HPDE6-E6E7 (cell line): ENCODE data around the gene SLC6A9.

Experiments
- DNase-seq: peaks from one replicate; pipeline ENCODE4 v3.0.0; 2011; ENCODE audit warnings: missing footprints; ENCODE audit errors: extremely low spot score

The SLC6A9 gene

DNA sequence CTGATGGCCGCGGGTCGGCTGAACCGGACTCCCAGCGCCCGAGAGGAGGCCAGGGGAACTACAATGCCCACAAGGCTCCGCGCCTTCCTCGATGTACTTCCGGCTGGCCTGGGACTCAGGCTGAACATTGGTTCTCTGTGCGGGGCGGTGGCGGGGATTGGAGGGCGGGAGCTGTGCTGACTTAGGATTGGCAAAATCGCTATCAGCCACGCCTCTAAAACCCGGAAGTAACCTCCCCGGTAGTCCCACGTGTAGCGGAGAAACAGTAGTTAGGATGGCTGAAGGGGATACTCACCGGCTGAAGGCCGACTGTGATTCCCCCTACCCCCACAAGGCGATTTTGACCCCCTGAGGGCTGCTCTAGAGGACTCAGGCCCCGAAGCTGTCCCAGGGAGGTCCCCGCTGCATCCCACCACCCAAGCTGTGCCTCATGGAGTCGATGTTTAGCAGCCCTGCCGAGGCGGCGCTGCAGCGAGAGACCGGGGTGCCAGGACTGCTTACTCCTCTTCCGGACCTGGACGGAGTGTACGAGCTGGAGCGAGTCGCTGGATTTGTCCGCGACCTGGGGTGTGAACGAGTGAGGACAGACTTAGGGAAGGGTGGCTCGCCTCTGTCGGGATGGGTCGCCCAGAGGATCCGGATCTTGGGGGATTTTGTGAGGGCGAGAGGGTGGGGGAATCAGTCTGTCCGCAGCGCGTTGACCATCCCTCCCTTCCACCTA is 61.4 kb downstream of the SLC6A9 start, which contains the start of gene DPH2:
Gene DPH2 (plus strand): TSS at position 265 of the 721 bp plus-strand sequence. CDS start 166 bp downstream, at position 431.
- DNase-seq: peak; percentile 98

DNA sequence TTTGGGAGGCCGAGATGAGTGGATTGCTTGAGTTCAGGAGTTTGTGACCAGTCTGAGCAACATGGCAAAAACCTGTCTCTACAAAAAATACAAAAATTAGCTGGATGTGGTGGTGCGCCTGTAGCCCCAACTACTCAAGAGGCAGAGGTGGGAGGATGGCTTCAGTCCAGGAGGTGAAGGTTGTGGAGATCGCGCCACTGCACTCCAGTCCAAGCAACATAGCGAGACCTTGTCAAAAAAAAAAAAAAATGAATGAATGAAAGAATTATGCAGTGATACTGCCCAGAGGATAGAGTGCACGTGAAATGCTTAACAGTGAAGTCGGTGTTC is 61.9 kb downstream of the SLC6A9 start:
- DNase-seq: no peak

GRCh38 chr1:43968348-43968948 is 62.8 kb downstream of the SLC6A9 start:
- DNase-seq: no peak

- DNase-seq: no peak
These were observed 65.9 kb downstream of the SLC6A9 start for GRCh38 chr1:43965316-43965715.

- no peak for DNase-seq
These were observed 67.4 kb downstream of the SLC6A9 start for GRCh38 chr1:43963890-43964289.

DNA sequence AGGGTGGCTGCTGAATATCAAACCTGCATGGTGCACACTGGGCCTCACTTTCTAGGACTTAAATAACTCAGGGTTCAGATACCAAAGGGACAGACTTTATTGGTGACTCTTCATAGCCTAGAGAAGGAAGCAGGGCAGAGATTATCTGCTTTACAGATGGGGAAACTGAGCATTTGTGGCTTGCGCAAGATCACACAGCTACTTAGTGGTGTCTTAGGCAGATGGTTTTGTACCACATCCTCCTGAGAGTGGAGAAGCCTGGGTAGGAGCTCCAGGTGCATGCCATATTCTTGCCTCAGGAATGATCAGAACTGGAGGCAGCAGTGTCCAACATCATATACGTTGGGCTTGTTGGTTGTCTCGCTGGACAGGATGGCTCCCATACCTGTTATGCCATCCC is 68.3 kb downstream of the SLC6A9 start:
- no peak for DNase-seq

- DNase-seq: no peak
These were observed 68.9 kb downstream of the SLC6A9 start for GRCh38 chr1:43962324-43962723.

DNA sequence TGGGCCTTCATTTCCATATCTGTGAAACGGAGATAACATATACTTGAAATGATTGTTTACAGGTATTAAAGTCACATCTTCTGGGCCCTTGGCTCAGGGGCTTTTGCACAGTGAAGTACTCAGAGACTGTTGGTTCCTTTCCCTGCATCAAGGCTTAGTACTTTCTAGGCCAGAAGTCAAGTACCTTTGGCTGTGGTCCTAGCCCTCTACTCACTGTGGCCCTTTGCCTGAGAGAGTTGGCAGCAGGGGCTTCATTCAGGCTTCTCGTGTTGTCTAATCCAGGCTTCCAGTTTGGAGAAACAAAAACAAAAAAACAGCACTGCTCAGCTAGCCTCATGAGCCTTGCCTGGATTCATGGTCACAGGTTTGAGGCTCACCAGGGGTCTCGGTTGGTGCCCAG is 69.6 kb downstream of the SLC6A9 start:
- DNase-seq: no peak

GRCh38 chr1:43960798-43961197 is 70.5 kb downstream of the SLC6A9 start:
- no peak for DNase-seq

DNA sequence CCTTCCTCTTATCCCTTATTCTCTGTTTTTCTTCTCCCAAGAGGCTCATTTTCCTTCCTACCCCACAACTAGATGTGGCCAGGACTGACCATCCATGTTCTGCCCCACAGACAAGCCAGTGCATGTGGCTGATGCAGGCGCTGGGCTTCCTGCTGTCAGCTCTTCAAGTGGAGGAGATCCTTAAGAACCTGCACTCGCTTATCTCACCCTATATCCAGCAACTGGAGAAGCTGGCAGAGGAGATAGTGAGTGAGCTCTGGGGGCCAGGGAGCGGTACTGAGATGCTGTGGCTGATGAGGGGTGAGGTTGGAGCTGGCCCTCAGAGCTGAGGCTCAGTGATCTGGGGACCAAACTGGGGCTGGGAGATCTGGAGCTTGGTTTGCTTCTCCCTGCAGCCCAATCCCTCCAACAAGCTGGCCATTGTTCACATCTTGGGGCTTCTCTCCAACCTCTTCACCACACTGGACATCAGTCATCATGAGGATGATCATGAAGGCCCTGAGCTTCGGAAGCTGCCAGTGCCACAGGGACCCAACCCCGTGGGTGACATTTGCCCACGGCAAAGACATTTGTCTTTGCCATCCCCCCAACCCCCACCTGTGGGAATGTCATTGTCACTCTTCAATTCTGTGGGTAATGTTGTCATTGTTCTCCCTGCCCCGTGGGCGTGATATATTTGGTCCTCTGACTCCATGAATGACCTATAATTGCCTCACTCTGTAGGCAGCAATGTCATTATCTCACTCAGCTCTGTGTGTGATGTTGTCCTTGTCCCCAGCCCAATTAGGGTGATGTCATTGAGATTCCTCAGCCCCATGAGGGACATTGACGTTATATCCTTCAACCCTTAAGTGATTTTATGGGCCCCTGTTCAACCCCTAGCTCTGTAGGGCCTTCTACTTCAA is 72.7 kb downstream of the SLC6A9 start:
- no peak for DNase-seq

GRCh38 chr1:43957407-43958040 is 73.7 kb downstream of the SLC6A9 start:
- no peak for DNase-seq

- no peak for DNase-seq
These were observed 75.0 kb downstream of the SLC6A9 start for GRCh38 chr1:43956234-43956633.

DNA sequence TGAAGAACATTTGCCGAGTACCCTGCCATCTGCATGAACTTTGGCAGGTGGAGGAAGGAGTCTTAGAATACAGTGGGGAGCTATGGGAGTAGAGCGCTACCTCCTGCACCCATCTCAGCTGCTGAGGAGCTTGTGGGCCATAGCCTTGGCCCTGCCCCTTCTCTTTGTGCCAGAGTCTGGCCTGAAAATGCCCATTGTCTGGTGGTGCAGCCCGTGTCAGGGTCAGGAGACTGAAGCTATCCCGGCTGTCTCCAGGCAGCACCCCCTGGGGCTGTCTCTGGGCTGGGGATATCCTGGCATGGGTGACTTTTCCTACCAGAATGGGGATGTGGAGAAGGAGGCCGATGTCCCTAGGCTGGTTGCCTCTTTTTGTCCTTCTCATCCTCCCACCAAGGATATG is 77.2 kb downstream of the SLC6A9 start:
- no peak for DNase-seq

- DNase-seq: no peak
These were observed 77.9 kb downstream of the SLC6A9 start for GRCh38 chr1:43953361-43953760.

GRCh38 chr1:43952731-43953346 is 78.4 kb downstream of the SLC6A9 start:
- no peak for DNase-seq

GRCh38 chr1:43951021-43951985 is 80.0 kb downstream of the SLC6A9 start:
- DNase-seq: no peak

GRCh38 chr1:43949678-43950077 is 81.6 kb downstream of the SLC6A9 start:
- no peak for DNase-seq

DNA sequence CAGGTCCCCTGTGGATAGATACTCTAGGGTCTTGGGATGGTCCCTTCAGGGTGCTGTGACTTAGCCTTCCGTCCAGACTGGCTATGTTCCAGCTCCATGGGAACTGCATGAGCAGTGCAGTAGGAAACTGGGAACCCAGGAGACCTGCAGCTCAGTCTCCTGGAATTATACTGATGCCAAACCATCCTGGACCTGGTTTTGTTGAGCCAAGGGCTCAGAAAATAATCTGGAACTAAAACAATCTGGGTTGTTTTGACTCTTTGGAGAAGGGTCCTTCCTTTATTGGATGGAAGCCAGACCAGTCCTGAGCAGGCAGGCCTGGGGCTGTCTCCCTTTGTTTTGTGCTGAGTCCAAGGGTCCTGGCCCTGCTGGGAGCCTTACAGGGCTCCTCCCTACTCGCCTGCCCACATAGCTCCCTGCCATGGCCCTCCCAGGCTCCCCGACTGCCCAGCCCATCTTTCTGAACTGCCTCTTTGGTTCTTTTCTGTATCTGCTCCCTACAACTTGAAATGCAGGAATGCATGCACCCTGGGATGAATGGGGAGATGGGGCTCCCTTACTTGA is 83.3 kb downstream of the SLC6A9 start:
- no peak for DNase-seq

- no peak for DNase-seq
These were observed 84.0 kb downstream of the SLC6A9 start for GRCh38 chr1:43947061-43947873.
